NT2/D1 (cell line): ENCODE results near the gene TRAPPC5.

ENCODE experiments used
- SUZ12 ChIP-seq: IDR thresholded peaks from 2 replicates; pipeline ENCODE4 v1.6.1; 2011; ENCODE audit not compliant: insufficient read length, insufficient read depth; ENCODE audit errors: extremely low read depth
- YY1 ChIP-seq: IDR thresholded peaks from 2 replicates; pipeline ENCODE4 v1.6.1; 2011; ENCODE audit not compliant: insufficient read length, insufficient read depth
- ZNF274 ChIP-seq: IDR thresholded peaks from 2 replicates; pipeline ENCODE4 v1.6.1; 2011; ENCODE audit warnings: mild to moderate bottlenecking, low read depth, low read length

DNA sequence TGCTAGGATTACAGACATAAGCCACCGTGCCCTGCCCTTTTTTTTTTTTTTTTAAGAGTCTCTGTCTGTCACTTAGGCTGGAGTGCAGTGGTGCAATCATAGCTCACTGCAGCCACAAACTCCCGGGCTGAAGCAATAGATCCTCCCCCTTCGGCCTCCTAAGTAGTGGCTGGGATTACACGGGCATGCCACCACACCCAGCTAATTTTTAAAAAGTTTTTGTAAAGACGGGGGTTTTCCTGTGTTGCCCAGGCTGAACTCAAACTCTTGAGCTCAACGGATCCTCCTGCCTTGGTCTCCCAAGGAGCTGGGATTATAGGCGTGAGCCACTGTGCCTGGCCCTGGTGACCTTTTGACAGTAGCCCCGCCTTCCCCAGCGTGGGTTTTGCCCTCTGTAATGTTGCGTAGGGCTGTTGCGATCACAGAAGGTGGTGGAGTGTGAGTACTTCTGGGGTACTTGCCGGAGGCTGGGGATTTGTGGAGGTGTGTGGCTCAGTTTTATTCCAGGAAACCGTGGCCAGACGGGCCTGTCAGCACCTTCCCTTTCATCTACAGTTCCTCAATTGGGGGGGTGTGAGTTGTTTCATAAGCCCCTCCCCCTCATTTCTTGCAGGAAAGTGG is 23.4 kb upstream of the TRAPPC5 start:
- no peak for TF ChIP-seq ZNF274
- no peak for TF ChIP-seq YY1
- TF ChIP-seq SUZ12, result no peak
